HTR-8/SVneo (cell line): ENCODE results near the gene PIMREG.

Experiments used
- DNase-seq: peaks from one replicate; pipeline ENCODE4 v3.0.0; 2011; ENCODE audit warnings: low spot score, mixed read lengths; ENCODE audit not compliant: insufficient read length
- FAIRE-seq: peaks from 2 replicates; lab custom pipeline; 2011; peaks lifted over from hg19 to GRCh38; lab: Jason Lieb, UNC

PIMREG gene

DNA sequence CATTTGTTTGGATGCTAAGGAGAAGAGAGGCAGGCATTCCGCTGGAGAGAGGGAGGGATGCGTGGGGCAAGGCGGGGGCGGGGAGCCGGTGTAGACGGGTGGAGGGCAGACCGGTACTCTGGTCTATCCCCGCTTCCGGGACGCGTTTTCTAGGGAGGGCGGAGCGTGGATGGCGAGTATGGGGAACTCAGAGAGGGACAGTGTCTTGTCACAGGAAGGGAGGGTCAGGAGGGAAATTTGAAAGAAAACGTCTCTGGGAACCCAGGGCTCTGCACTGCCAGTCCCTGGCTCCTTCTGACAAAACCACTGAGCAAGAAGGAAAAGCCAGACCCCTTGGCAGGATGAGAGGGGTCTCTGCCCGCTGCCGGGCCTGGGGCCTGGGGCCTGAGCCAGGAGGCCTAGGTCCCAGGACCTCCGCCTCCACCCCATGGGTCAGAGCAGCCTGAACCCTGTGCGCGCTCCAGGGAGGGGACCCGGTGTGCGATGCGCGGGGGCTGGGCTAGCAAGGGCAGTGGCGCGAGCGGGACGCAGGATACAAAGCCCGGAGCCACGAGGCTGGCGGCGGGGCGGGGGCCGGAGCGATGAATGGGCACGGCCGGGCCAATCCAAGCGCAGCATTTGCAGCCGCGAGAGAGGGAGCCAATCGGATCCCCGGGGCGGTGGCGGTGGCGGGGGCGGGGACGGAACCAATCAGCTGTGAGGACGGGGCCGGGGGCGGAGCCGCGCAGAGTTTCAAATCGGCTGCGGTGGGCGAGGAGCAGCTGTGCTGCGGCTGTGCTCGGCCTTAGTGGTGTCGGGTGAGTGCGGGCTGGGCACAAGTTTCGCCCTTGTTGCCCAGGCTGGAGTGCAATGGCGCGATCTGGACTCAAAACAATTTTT, at the start of gene PIMREG:
Gene PIMREG, plus strand, starts transcription at position 764 of the 879 bp plus-strand sequence. CDS start 656 bp downstream, outside the sequence.
- DNase-seq (peak; percentile 98), FAIRE-seq (peak; percentile 97)

- DNase-seq, result no peak
- FAIRE-seq, result no peak
Observed at GRCh38 chr17:6398955-6399354, 45.3 kb upstream of the PIMREG start.

GRCh38 chr17:6402258-6402657, 42.0 kb upstream of the PIMREG start:
- FAIRE-seq, result no peak
- DNase-seq, result no peak

- FAIRE-seq (no peak), DNase-seq (no peak)
Observed at GRCh38 chr17:6408276-6408675, 36.0 kb upstream of the PIMREG start.

DNA sequence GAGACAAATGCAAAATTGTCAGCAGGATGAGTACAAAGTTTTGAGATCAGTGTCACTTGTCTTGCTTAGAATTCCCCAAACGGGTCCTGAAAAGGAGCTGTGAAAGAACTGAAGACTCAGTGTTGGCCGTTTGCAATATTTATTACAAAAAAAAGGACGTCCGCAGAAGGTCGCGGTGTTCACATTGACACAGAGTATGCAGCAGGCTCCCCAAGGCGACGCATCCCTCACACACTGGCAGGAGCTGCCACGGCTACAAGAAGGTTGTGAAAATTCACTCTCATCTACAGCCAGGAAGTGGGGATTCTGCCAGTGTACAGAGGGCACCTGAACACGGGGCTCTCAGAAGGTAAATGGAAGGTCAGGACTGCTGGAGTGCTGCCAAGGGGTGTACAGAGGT, 35.5 kb upstream of the PIMREG start:
- FAIRE-seq (no peak), DNase-seq (no peak)

- FAIRE-seq, result peak; percentile 84
Observed at GRCh38 chr17:6413065-6413464, 31.2 kb upstream of the PIMREG start.

DNA sequence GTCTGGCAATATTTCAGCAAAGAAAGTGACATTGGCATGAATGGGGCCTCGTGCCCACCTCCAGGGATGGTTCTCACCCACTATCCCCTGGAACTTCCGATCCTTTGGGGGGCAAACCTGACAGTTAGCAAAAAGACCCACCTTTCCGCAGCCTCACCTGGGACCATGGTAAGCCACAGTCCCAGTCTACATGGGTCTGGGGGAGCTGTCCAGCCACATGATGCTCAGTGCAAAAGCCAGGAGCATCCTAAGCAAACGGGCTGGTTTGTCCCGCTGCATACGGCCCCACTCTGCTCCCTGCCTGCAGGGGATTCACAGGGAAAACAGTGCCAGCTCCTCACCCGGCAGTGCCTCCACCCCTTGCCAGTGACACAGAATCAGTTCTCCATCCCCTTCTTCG, 28.6 kb upstream of the PIMREG start:
- no peak for DNase-seq
- FAIRE-seq, result no peak

More at GRCh38 chr17:6413065-6413464, 31.2 kb upstream of the PIMREG start:
- peak; percentile 63 for DNase-seq

- FAIRE-seq (no peak), DNase-seq (no peak)
Observed at GRCh38 chr17:6420173-6420641, 24.0 kb upstream of the PIMREG start.

DNA sequence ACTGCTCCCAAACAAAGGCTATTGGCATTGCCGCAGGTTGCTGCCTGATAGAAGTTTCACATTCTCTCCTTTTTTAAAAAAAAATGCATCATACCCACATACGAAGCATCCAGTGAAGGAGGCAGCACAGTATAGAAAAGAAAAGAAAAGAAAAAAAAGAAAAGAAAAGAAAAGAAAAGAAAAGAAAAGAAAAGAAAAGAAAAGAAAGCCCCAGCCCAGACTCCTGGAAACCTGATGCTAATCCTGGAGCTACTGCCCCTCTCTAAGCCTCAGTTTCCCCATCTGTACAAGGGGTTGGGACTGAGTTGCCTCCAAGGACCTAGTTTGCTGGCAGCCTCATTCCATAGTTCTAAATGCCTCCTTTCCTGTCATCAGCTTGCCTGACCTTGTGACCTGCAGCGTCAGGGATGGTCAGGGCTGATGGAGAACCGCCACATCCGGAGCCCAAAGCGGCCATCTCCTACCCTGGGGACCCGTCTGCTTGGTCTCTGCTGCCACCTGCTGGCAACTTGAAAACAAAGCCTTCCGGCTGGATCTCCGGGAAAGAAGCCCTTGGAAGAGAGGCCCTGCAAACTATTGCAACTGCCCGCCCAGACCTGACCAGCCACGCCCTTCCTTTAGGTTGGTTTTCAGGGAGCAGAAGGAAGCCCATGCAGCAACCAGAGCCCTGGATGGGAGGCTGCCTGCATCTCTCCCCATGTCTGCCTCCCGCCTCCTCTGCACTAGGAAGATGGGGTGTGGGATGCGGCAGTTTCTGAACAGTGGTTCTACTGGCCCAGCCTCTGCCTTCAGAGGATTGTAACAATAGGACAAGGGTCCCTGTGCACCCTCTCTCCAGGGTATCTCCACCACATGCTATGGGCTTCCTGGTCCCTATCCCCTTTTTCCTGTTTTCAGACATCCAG, 22.3 kb upstream of the PIMREG start:
- peak; percentile 77 for FAIRE-seq
- DNase-seq, result peak; percentile 91

DNA sequence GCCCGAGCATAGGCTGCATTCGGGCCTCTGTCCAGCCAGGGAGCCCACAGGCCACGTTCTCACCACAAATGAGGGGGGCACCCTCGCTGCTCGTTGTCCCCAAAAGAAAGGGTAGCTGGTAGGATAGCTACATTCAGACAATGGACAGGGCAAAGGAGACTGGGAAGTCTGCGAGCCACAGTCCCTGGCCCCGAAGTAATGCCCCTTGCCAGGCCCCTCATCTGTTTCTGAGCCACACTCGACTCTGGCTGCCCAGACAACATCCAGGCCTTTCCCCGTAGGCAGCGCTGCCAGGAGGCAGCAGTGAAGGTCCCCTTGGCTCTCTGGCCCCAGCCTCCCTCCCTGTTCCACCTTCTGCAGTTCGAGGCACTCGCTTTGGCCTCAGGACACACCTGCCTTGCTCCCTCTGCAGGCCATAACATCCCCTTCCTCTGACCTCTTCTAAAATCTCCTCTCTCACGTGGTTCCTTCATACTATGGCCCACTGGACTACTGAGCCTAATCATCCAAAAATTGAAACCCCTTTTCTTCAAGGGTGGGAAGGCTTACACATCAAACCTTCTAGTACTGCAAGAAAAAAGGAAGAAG, 21.5 kb upstream of the PIMREG start:
- no peak for DNase-seq
- no peak for FAIRE-seq

- FAIRE-seq (peak; percentile 48), DNase-seq (no peak)
Observed at GRCh38 chr17:6423931-6424330, 20.3 kb upstream of the PIMREG start.

GRCh38 chr17:6425407-6425806, 18.8 kb upstream of the PIMREG start:
- no peak for DNase-seq
- FAIRE-seq, result no peak

DNA sequence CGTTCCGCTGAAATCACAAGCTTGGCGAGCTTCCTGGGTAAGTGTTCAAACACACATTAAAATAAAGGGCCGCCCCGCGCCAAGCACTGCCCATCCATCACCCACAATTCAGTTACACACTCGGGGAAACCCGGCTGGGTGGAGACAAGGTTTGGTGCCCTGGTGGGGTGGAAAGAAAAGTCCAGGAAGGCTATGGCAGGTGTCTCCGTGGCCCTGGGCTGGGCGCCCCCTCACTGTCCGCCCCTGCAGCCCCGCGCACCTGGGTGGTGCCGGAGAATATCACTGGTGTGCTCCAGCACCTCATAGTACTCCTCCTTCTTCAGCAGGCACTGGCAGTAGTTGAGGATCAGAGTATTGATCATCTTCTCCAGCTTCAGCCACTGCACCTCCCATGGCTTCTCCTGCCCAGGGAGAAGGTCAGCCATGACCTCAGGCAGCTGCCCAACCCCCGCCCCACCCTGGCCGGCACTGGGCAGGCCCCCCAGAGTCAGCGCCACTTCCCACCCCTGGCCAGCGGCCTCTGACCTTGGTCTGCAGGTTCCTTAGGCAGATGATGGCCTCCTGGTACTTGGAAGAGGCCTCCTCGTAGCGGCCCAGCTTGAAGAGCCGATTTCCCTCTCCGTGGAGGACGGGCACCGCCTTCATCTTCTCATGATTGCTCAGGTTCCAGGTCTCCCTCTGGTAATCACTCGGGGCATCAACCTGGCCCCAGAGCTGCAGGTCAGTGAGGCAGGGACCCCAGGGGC, 17.7 kb upstream of the PIMREG start:
- FAIRE-seq (no peak), DNase-seq (no peak)

- DNase-seq, result no peak
- no peak for FAIRE-seq
Observed at GRCh38 chr17:6427279-6427781, 16.9 kb upstream of the PIMREG start.

GRCh38 chr17:6428207-6428965, 15.9 kb upstream of the PIMREG start:
- no peak for DNase-seq
- FAIRE-seq, result no peak

- FAIRE-seq, result no peak
Observed at GRCh38 chr17:6429266-6429665, 15.0 kb upstream of the PIMREG start.

DNA sequence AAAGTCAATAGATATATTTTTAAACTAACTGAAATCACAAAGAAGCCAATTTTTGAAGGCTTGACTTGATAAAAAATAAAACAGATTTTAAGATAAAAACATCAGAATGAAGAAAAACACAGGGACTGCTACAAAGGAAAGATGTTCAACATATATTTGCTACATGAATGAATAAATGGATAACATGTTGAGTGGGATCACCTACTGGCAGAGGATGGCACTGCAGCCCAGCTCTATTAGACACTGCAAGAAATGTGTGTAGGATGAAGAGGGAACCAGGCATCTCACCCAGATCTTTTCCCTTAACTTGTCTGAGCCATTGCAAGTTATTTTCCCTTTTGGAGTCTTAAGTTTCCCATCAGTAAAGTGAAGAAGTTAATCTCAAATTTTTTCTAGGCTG, 13.5 kb upstream of the PIMREG start:
- FAIRE-seq (no peak), DNase-seq (no peak)

More at GRCh38 chr17:6429266-6429665, 15.0 kb upstream of the PIMREG start:
- no peak for DNase-seq

- no peak for FAIRE-seq
- no peak for DNase-seq
Observed at GRCh38 chr17:6435051-6435450, 9.2 kb upstream of the PIMREG start, which contains the start of gene AIPL1. Gene AIPL1, minus strand, starts transcription at chr17:6435121. Its CDS starts 17 bp downstream, at chr17:6435104.

DNA sequence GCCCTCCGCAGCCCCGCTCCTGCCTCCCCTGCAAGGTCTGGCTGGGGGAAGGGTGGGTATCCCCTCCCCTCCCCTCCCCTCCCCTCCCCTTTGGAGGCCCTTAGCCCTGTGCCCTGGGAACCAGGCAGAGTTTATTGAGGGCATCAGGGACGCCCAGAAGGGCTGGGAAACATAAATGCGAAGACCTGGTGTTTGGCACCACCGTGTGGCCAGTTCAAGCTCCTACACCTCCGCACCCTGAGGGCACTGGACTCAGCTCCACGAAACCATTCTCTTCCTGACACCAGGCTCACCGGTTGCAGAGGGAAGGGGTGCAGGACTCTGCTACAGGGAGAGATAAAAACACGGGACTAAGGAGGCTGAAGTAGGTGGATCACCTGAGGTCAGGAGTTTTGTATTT, 8.3 kb upstream of the PIMREG start:
- FAIRE-seq (peak; percentile 33), DNase-seq (peak; percentile 87)
